Measurements from ENCODE around the gene ANG. TPM values are rescaled to one million over a fixed set of nuclear protein-coding genes. Genes with fewer than 3 reads are reported as not detected.
"Not testable (repeated sequence)": the region's sequence is repeated elsewhere in the genome, so short reads cannot be mapped to it uniquely, and the experiment has no call there.

ANG gene
- total RNA-seq, 4 donors from 2014 or later: 19.8 to 45.5 (median 32.1) TPM

GRCh38 chr14:20698018-20698329 lies 9.4 kb downstream of the ANG start:
- intact Hi-C loops (cut with DNase I; ENCODE audit: low total_unique reads): loop anchor here (5.0 kb wide), 1 partner anchor 159 kb away; no protein-coding TSS in a partner anchor
- no peak overlapping the region for H3K4me3 ChIP-seq (ENCODE audit: low read depth, poor library complexity, severe bottlenecking)
- DNase-seq (ENCODE audit: low spot score in 2 of 2): no peak
- TF ChIP-seq, protein P1, sequence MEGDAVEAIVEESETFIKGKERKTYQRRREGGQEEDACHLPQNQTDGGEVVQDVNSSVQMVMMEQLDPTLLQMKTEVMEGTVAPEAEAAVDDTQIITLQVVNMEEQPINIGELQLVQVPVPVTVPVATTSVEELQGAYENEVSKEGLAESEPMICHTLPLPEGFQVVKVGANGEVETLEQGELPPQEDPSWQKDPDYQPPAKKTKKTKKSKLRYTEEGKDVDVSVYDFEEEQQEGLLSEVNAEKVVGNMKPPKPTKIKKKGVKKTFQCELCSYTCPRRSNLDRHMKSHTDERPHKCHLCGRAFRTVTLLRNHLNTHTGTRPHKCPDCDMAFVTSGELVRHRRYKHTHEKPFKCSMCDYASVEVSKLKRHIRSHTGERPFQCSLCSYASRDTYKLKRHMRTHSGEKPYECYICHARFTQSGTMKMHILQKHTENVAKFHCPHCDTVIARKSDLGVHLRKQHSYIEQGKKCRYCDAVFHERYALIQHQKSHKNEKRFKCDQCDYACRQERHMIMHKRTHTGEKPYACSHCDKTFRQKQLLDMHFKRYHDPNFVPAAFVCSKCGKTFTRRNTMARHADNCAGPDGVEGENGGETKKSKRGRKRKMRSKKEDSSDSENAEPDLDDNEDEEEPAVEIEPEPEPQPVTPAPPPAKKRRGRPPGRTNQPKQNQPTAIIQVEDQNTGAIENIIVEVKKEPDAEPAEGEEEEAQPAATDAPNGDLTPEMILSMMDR (IDR thresholded peaks at IDR 0.05): no peak
- no peak for TF ChIP-seq POLR2A (IDR thresholded peaks at IDR 0.05)

DNA sequence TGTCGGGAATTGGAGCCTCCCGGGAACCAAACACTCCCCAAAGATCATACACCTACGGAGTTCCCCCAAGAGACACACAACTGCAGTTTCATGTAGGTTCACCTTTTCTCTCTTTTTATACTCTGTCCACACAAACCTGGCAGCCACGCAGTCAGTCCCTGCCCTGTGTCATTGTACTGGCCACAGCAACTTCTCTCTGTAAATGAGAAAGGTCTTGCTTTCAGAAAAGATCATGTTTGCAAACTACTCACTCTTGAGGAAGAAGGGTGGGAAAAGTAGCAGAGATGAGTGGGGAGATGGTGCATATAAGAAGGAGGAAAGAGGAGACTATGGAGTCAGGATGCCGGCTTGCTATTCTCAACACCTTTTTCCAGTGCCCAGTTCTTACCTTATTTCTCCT lies 10.4 kb downstream of the ANG start:
- 90 to 96% methylated on average over 5 of the region's 5 CpGs for WGBS, 2 donors
- intact Hi-C loops (cut with DNase I; ENCODE audit: low total_unique reads): loop anchor here (5.0 kb wide), 1 partner anchor 158 kb away; no protein-coding TSS in a partner anchor
- no peak overlapping the region for H3K4me3 ChIP-seq (ENCODE audit: low read depth, poor library complexity, severe bottlenecking)
- no peak for DNase-seq (ENCODE audit: low spot score in 2 of 2)
- TF ChIP-seq, protein P1 (IDR thresholded peaks at IDR 0.05): no peak
- no peak for TF ChIP-seq POLR2A (IDR thresholded peaks at IDR 0.05)

DNA sequence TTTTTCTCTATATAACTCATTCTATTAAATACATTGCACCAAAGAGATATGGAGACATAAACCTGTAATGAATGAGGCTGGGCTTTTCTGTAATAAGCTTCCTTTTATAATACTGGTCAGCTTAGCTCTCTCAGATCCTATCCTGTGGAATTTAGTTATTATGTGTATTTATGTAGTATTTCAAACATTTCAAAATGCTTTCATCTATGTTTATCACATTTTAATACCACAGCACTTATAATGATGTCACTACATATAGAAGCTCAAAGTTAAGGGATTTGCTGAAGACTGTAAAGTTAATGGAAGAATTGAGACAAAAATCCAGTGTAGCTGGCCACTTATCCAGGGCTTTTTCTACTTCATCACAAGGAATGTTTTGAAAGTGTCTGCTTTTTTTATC lies 11.4 kb downstream of the ANG start:
- H3K4me3 ChIP-seq (ENCODE audit: low read depth, poor library complexity, severe bottlenecking): no peak overlapping the region
- no peak for DNase-seq (ENCODE audit: low spot score in 2 of 2)
- intact Hi-C loops (cut with DNase I; ENCODE audit: low total_unique reads): loop anchor here (5.0 kb wide), 2 partner anchors 157 to 267 kb away; no protein-coding TSS in a partner anchor
- TF ChIP-seq, protein P1 (IDR thresholded peaks at IDR 0.05): no peak
- TF ChIP-seq POLR2A (IDR thresholded peaks at IDR 0.05): no peak

GRCh38 chr14:20700965-20701364 lies 12.4 kb downstream of the ANG start:
- intact Hi-C loops (cut with DNase I; ENCODE audit: low total_unique reads): loop anchor here (5.0 kb wide), 1 partner anchor 266 kb away; no protein-coding TSS in a partner anchor
- H3K4me3 ChIP-seq (ENCODE audit: low read depth, poor library complexity, severe bottlenecking); DNase-seq (ENCODE audit: low spot score in 2 of 2): not testable (repeated sequence)
- 97 to 98% methylated on average over 7 of the region's 7 CpGs for WGBS, 2 donors

DNA sequence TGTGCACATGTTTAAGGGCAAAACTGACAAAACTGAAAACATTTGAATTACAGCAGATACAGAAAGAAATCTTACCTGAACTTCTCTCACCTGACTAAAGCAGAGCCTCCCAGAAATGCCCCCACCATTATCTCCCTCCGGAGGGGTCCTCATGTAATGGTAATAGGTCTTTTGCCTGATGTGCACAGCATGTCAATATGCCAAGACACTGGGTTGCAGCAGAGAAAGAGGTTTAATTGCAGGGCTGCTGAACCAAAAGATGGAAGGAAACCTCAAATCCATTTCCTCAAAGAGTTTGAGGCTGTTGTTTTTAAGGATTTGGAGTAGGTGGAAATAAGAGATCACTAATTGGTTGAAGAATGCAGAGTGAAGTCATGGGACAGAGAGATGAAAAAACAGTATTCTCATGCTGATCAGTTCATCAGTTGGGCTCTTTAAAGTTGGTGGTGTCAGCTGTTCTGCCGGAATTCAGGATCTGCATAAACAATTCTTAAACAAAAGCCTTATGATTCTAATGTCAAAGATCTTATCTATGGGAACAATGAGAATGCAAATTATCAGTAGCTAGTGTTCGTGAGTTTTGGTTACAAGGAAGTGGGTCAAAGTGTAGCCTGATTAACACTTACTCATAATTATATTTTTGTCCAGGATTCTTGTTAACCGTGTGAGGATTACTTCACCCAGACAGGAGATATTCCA lies 18.2 kb downstream of the ANG start:
- intact Hi-C loops (cut with DNase I; ENCODE audit: low total_unique reads): no loop called here
- no peak for DNase-seq (ENCODE audit: low spot score in 2 of 2)
- TF ChIP-seq, protein P1 (IDR thresholded peaks at IDR 0.05): no peak
- no peak for TF ChIP-seq POLR2A (IDR thresholded peaks at IDR 0.05)
- no peak overlapping the region for H3K4me3 ChIP-seq (ENCODE audit: low read depth, poor library complexity, severe bottlenecking)
- WGBS, 2 donors: 32 to 46% methylated on average over 4 of the region's 4 CpGs

- H3K4me3 ChIP-seq (ENCODE audit: low read depth, poor library complexity, severe bottlenecking): no peak overlapping the region
- WGBS, 2 donors: 69 to 83% methylated on average over 2 of the region's 2 CpGs
- DNase-seq (ENCODE audit: low spot score in 2 of 2): no peak
- intact Hi-C loops (cut with DNase I; ENCODE audit: low total_unique reads): no loop called here
- TF ChIP-seq, protein P1 (IDR thresholded peaks at IDR 0.05): no peak
- TF ChIP-seq POLR2A (IDR thresholded peaks at IDR 0.05): no peak
Measured at GRCh38 chr14:20707622-20708021, 19.1 kb downstream of the ANG start.
